ENCODE results near the gene CUTA.

Gene CUTA

GRCh38 chr6:33420491-33421343 lies 2.8 kb upstream of the CUTA start:
- DNase-seq, result peak in 1 of 2 experiments; percentile 33

DNA sequence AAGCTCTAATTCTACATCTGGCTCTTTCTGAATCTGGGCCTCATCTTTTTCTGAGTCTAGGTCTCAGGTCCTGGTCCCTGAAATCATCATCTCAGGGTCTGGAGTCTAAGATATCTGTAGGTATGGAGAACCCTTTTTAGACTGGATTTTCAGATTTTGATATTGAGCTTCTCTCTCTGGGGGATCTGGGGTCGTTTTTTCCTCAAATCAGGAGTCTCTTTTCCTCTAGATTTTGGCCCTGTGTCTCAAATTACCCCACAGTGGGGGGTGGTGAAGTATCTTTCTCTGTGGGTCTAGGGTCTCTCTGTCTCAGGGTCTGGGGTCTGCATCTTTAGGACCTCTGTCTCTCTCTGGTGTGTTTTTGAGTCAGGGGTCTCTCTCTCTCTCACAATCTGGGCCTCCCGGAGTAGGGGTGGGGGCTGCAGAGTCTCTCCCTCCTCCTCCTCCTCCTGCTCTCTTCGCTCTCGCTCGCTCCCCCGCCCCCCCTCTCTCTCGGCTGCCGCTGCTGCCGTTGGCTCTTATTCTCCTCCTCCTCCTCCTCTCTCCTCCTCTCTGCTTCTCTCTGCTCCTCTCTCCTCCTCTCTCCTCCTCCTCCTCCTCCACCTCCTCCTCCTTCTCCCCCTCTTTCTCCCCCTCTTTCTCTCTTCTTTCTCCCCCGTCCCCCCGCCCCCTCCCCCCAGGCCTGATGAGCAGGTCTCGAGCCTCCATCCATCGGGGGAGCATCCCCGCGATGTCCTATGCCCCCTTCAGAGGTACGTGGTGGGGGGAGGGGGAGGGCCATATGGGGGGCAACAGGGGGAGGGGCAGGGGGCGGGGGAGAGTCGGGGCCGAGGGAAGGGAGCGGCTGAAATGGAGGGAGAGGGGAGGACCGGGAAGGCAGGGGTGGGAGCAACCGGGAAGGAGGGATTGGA lies 1.9 kb upstream of the CUTA start, which contains the start of gene SYNGAP1:
Gene SYNGAP1, plus strand, starts transcription at position 486 of the 911 bp plus-strand sequence. Its CDS starts 200 bp downstream, at position 686.
- peak in 1 of 2 experiments; percentile 51 for DNase-seq

GRCh38 chr6:33418690-33419291 lies 884 bp upstream of the CUTA start:
- no peak for DNase-seq

GRCh38 chr6:33417128-33417902 lies 592 bp downstream of the CUTA start:
- DNase-seq, result no peak

DNA sequence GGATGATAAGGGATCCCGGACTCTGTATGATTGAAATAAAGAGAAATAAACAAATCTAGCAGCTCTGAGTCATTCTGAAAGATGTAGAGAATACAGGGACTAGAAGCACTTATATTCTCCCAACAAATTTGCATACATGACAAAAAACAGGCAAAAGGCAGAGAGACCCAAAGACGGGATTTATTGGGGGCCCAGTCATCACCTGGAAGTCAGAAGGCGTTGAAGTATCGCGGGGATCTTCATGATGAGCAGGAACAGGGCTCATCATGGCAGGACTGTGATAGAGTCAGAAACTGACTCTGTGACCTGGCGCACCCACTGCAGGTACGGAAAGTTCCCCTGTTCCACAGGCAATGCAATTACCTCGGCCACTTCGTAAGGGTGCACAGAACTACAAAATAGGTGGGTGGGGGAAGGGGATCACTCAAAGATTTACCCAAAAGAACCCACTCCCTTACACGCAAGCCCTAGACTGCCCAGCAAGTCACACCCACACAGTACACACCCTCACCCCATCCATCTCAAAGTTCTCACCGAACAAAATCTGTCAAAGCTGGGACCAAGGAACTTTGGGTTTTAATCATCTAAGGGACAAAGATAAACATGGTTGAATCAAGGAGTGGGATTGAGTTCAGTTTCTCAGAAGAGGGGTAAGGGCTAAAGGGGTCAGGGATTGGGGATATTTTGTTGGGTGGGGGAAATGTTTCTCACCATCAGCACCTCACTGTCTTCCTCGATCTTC lies 1.4 kb downstream of the CUTA start:
- no peak for DNase-seq

- no peak for DNase-seq
Observed at GRCh38 chr6:33415831-33416230, 2.1 kb downstream of the CUTA start.

- DNase-seq, result peak in 1 of 2 experiments; percentile 29
Observed at GRCh38 chr6:33414592-33415271, 3.2 kb downstream of the CUTA start.

DNA sequence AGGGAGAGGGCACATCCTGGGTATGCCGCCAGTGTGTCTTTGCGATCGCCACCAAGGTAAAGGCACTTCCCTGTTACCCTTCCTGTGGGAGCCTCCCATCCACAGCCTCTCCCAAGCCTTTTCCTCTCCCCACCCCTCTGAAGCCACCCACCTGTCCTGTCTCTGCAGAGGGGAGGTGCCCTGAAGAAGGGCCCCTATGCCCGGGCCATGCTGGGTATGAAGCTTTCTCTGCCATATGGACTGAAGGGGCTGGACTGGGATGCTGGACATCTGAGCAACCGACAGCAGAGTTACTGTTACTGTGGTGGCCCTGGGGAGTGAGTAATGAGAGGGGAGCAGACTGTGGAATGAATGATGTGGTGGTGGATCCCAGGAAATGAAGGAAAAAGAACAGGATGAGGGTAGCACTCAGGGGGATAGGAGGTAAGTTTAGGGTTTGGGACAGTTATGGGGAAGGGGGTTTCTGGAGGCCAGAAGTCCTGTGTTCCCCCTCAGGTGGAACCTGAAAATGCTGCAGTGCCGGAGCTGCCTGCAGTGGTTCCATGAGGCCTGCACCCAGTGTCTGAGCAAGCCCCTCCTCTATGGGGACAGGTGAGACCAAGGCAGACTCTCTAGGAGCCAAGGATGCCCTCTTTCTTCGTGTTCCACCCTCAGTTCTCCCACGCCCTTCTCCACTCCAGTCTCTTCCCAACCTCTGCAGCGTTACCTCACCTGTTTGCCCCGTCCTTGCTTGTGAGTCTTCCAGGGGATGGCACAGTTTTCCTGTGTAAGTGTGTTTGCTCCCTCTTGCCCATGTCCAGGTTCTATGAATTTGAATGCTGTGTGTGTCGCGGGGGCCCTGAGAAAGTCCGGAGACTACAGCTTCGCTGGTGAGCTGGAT lies 4.4 kb downstream of the CUTA start:
- DNase-seq, result no peak

- DNase-seq, result no peak
Observed at GRCh38 chr6:33412140-33413009, 5.5 kb downstream of the CUTA start.

DNA sequence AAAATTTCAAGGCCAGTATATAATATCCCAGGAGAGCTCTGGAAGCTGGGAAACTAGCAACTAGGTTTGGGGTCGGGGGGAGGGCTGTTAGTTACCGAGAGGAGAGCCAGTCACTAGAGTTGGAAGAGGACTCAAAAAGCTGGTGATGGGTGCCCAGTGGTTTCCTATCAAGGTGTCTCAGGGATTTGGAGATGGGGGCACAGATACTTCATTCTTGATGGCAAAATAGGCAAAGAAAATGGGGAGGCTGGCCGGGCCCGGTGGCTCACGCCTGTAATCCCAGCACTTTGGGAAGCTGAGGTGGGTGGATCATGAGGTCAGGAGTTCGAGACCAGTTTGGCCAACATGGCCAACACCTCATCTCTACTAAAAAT lies 6.3 kb downstream of the CUTA start:
- no peak for DNase-seq

DNA sequence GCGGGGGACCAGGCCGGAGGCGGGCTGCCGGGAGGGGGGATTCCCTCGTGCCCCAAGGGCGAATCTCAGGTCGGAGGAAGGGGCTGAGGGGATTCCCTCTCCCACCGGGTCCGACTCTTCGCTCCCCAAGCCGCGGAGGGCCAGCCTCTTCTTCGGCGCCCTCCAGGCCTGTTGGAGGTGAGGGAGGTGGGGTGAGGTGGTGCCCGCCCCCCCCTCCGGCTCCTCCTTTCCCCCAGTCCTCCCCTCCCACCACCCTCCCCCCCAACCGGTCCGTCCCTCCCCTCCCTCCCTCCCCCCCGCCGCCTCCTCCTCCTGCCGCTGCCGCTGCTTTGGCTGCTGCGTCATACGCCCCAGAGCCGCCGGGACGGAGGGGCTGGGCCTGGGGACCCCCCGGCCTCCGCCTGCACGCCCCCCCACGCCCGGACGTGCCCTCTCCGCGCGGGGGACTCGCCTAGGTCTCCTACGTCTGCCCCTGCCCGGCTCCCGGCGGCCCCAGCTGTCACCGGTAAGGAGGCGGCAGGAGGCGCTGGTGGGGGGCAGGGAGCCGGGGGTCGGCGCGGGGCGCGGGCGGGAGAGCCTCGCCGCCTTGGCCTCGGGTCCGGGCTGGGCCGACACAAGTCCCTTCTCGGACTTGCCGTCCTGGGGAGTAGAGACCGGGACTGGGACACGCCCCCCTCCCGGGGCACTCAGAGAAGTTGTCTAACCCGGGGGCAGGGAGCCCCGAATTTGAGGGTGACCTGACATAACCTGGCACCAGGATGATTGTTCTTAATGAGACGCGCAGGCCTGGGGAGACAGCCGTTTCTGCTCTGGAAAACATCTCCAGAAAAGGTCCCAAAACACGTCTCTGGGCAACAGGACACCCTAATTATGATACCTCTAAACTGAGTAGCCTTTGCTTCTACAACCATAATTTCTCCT lies 6.9 kb downstream of the CUTA start, which contains the start of gene PHF1:
Gene PHF1, plus strand, starts transcription at position 304 of the 921 bp plus-strand sequence. CDS start 1,250 bp downstream, outside the sequence.
- DNase-seq, result peak in 1 of 2 experiments; percentile 88

GRCh38 chr6:33410050-33410710 lies 7.7 kb downstream of the CUTA start:
- DNase-seq, result peak; percentile 94 to 99

DNA sequence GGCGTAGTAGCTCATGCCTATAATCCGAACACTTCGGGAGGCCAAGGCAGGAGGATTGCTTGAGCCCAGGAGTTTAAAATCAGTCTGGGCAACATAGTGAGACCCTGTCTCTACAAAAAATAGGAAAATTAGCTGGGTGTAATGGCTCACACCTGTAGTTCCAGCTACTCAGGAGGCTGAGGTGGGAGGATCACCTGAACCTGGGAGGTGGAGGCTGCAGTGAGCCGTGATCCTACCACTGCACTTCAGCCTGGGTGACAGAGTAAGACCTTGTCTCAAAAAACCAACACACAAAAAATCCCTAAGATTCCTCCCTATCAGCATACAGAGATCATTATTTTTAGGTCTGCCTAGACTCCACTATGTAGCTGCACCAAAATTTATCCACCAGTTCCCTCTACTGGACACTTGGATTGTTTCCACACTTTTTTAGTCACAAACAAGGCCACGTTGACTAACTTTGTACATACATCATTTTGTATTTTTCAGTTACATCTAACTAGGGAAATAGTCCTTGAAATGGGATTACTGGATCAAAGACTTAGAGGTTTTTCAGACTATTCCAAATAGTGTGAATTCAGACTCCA lies 10.7 kb downstream of the CUTA start:
- DNase-seq, result no peak

DNA sequence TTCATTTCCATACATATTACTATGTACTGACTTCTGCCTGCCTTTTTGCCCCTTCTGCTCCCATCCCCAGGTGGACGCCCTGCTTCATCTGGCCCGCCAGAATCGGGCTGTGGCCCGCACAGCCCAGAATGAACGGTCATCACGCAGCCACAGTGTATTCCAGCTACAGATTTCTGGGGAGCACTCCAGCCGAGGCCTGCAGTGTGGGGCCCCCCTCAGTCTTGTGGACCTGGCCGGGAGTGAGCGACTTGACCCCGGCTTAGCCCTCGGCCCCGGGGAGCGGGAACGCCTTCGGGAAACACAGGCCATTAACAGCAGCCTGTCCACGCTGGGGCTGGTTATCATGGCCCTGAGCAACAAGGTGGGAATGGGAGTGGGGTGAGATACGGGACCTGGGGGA lies 11.8 kb downstream of the CUTA start:
- DNase-seq, result no peak

DNA sequence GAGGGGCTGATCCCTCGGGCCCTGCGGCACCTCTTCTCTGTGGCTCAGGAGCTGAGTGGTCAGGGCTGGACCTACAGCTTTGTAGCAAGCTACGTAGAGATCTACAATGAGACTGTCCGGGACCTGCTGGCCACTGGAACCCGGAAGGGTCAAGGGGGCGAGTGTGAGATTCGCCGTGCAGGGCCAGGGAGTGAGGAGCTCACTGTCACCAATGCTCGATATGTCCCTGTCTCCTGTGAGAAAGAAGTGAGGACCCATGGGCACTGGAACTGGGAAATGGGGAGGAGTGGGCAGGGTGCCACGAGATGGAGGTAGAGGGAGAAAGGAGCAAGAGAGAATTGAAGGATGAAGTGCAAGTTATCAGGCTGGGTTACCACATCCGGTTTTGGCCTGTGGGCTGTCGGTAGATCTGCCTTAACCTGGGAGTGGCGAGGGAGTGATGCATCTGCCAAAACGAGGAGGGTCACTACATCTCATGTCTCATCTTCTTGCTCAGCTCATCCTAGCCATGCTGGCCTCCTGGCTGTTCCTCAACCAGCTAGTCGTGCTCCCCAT lies 12.4 kb downstream of the CUTA start:
- DNase-seq, result no peak

DNA sequence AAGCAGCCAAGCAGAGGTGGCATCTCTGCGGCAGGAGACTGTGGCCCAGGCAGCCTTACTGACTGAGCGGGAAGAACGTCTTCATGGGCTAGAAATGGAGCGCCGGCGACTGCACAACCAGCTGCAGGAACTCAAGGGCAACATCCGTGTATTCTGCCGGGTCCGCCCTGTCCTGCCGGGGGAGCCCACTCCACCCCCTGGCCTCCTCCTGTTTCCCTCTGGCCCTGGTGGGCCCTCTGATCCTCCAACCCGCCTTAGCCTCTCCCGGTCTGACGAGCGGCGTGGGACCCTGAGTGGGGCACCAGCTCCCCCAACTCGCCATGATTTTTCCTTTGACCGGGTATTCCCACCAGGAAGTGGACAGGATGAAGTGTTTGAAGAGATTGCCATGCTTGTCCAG lies 13.0 kb downstream of the CUTA start:
- no peak for DNase-seq

Measured in NCI-H526 (cell line).